ENCODE results near the gene SORCS2. TPM values are rescaled to one million over a fixed set of nuclear protein-coding genes. Genes with fewer than 3 reads are reported as not detected.

The SORCS2 gene
- total RNA-seq, 1 donor from 2014 or later, result 1.7 TPM

GRCh38 chr4:7428261-7429068 lies 236.1 kb downstream of the SORCS2 start:
- DNase-seq (ENCODE audit: low spot score), result no peak

- no peak for DNase-seq (ENCODE audit: low spot score)
Measured at GRCh38 chr4:7429069-7429416, 236.7 kb downstream of the SORCS2 start.

- DNase-seq (ENCODE audit: low spot score), result no peak
Measured at GRCh38 chr4:7429601-7430078, 237.3 kb downstream of the SORCS2 start.

GRCh38 chr4:7430368-7430964 lies 238.1 kb downstream of the SORCS2 start:
- DNase-seq (ENCODE audit: low spot score), result no peak

- no peak for DNase-seq (ENCODE audit: low spot score)
Measured at GRCh38 chr4:7430965-7431695, 238.8 kb downstream of the SORCS2 start.

GRCh38 chr4:7431696-7432530 lies 239.6 kb downstream of the SORCS2 start:
- no peak for DNase-seq (ENCODE audit: low spot score)

GRCh38 chr4:7432531-7433375 lies 240.4 kb downstream of the SORCS2 start:
- no peak for DNase-seq (ENCODE audit: low spot score)

GRCh38 chr4:7433376-7434140 lies 241.2 kb downstream of the SORCS2 start:
- no peak for DNase-seq (ENCODE audit: low spot score)

- no peak for DNase-seq (ENCODE audit: low spot score)
Measured at GRCh38 chr4:7434141-7434765, 241.9 kb downstream of the SORCS2 start.

GRCh38 chr4:7434766-7435150 lies 242.4 kb downstream of the SORCS2 start, which contains the start of gene PSAPL1:
Gene PSAPL1, minus strand, starts transcription at chr4:7434930. Its CDS starts 51 bp downstream, at chr4:7434879.
- peak; percentile 66 for DNase-seq (ENCODE audit: low spot score)

- DNase-seq (ENCODE audit: low spot score), result no peak
Measured at GRCh38 chr4:7435471-7436061, 243.2 kb downstream of the SORCS2 start.

- no peak for DNase-seq (ENCODE audit: low spot score)
Measured at GRCh38 chr4:7436256-7436655, 243.9 kb downstream of the SORCS2 start.

- DNase-seq (ENCODE audit: low spot score), result no peak
Measured at GRCh38 chr4:7439699-7440098, 247.4 kb downstream of the SORCS2 start.

GRCh38 chr4:7441201-7441600 lies 248.9 kb downstream of the SORCS2 start:
- no peak for DNase-seq (ENCODE audit: low spot score)

- DNase-seq (ENCODE audit: low spot score), result no peak
Measured at GRCh38 chr4:7442574-7443162, 250.3 kb downstream of the SORCS2 start.

GRCh38 chr4:7444314-7444713 lies 252.0 kb downstream of the SORCS2 start:
- no peak for DNase-seq (ENCODE audit: low spot score)

GRCh38 chr4:7444731-7445130 lies 252.4 kb downstream of the SORCS2 start:
- DNase-seq (ENCODE audit: low spot score), result no peak

- no peak for DNase-seq (ENCODE audit: low spot score)
Measured at GRCh38 chr4:7447236-7447635, 254.9 kb downstream of the SORCS2 start.

- DNase-seq (ENCODE audit: low spot score), result no peak
Measured at GRCh38 chr4:7448036-7448435, 255.7 kb downstream of the SORCS2 start.

Measured in mucosa of gallbladder (tissue), 1 donor.